GM12801 (cell line): Measurements from ENCODE around the gene ADCY1.

ENCODE experiments used
- TF ChIP-seq, protein P1 (sequence below): IDR thresholded peaks from one replicate; pipeline ENCODE4 v1.5.1; 2011; ENCODE audit warnings: control low read depth; ENCODE audit not compliant: insufficient read length; ENCODE audit errors: extremely low read depth

ADCY1 gene

GRCh38 chr7:45638916-45639315 lies 64.7 kb downstream of the ADCY1 start:
- TF ChIP-seq, protein P1, sequence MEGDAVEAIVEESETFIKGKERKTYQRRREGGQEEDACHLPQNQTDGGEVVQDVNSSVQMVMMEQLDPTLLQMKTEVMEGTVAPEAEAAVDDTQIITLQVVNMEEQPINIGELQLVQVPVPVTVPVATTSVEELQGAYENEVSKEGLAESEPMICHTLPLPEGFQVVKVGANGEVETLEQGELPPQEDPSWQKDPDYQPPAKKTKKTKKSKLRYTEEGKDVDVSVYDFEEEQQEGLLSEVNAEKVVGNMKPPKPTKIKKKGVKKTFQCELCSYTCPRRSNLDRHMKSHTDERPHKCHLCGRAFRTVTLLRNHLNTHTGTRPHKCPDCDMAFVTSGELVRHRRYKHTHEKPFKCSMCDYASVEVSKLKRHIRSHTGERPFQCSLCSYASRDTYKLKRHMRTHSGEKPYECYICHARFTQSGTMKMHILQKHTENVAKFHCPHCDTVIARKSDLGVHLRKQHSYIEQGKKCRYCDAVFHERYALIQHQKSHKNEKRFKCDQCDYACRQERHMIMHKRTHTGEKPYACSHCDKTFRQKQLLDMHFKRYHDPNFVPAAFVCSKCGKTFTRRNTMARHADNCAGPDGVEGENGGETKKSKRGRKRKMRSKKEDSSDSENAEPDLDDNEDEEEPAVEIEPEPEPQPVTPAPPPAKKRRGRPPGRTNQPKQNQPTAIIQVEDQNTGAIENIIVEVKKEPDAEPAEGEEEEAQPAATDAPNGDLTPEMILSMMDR, result no peak

- TF ChIP-seq, protein P1, result no peak
Observed at GRCh38 chr7:45642044-45642443, 67.9 kb downstream of the ADCY1 start.

GRCh38 chr7:45643630-45644029 lies 69.5 kb downstream of the ADCY1 start:
- TF ChIP-seq, protein P1, result no peak

DNA sequence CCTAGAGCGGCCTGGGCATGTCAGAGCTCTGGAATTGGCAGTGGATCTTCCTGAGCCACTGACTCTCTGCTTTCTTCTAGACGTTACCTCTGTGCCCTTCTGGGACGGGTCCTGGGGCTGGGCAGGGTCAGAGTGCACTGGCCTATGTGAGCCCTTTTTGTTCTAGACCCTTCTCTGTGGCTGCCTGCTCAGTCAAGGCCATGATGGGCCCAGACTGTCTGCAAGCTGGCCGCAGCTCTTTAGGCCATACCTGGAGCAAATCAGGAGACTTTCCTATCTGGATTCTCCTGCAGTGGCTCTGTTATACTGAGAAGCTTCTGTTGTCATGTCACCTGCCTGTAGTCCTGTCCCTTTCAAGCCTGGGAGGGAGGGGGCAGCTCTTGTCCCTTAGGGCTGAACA lies 70.1 kb downstream of the ADCY1 start:
- TF ChIP-seq, protein P1, result no peak

- TF ChIP-seq, protein P1, result no peak
Observed at GRCh38 chr7:45645141-45645969, 71.2 kb downstream of the ADCY1 start.

GRCh38 chr7:45646207-45646821 lies 72.1 kb downstream of the ADCY1 start:
- TF ChIP-seq, protein P1, result no peak

- TF ChIP-seq, protein P1, result no peak
Observed at GRCh38 chr7:45646996-45647825, 73.0 kb downstream of the ADCY1 start.
